ENCODE data around the gene NHP2.

GRCh38 chr5:178104492-178104891, 49.2 kb downstream of the NHP2 start:
- TF ChIP-seq TCF7 (CRISPR knock-in tag; IDR thresholded peaks at IDR 0.05; ENCODE audit: low read depth) (no peak), MAX (CRISPR knock-in tag; IDR thresholded peaks at IDR 0.05) (no peak), CTCF (IDR thresholded peaks at IDR 0.05) (no peak), GABPB1 (CRISPR knock-in tag; IDR thresholded peaks at IDR 0.05) (no peak), ZBTB43 (CRISPR knock-in tag; IDR thresholded peaks at IDR 0.05) (no peak), CREM (CRISPR knock-in tag; IDR thresholded peaks at IDR 0.05) (no peak)
- TF ChIP-seq, protein P1, sequence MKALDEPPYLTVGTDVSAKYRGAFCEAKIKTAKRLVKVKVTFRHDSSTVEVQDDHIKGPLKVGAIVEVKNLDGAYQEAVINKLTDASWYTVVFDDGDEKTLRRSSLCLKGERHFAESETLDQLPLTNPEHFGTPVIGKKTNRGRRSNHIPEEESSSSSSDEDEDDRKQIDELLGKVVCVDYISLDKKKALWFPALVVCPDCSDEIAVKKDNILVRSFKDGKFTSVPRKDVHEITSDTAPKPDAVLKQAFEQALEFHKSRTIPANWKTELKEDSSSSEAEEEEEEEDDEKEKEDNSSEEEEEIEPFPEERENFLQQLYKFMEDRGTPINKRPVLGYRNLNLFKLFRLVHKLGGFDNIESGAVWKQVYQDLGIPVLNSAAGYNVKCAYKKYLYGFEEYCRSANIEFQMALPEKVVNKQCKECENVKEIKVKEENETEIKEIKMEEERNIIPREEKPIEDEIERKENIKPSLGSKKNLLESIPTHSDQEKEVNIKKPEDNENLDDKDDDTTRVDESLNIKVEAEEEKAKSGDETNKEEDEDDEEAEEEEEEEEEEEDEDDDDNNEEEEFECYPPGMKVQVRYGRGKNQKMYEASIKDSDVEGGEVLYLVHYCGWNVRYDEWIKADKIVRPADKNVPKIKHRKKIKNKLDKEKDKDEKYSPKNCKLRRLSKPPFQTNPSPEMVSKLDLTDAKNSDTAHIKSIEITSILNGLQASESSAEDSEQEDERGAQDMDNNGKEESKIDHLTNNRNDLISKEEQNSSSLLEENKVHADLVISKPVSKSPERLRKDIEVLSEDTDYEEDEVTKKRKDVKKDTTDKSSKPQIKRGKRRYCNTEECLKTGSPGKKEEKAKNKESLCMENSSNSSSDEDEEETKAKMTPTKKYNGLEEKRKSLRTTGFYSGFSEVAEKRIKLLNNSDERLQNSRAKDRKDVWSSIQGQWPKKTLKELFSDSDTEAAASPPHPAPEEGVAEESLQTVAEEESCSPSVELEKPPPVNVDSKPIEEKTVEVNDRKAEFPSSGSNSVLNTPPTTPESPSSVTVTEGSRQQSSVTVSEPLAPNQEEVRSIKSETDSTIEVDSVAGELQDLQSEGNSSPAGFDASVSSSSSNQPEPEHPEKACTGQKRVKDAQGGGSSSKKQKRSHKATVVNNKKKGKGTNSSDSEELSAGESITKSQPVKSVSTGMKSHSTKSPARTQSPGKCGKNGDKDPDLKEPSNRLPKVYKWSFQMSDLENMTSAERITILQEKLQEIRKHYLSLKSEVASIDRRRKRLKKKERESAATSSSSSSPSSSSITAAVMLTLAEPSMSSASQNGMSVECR (CRISPR knock-in tag; IDR thresholded peaks at IDR 0.05; ENCODE audit: borderline replicate concordance): no peak
- TF ChIP-seq, protein P2, sequence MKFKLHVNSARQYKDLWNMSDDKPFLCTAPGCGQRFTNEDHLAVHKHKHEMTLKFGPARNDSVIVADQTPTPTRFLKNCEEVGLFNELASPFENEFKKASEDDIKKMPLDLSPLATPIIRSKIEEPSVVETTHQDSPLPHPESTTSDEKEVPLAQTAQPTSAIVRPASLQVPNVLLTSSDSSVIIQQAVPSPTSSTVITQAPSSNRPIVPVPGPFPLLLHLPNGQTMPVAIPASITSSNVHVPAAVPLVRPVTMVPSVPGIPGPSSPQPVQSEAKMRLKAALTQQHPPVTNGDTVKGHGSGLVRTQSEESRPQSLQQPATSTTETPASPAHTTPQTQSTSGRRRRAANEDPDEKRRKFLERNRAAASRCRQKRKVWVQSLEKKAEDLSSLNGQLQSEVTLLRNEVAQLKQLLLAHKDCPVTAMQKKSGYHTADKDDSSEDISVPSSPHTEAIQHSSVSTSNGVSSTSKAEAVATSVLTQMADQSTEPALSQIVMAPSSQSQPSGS (CRISPR knock-in tag; IDR thresholded peaks at IDR 0.05; ENCODE audit: borderline replicate concordance, low read depth): no peak
- TF ChIP-seq, protein P3, sequence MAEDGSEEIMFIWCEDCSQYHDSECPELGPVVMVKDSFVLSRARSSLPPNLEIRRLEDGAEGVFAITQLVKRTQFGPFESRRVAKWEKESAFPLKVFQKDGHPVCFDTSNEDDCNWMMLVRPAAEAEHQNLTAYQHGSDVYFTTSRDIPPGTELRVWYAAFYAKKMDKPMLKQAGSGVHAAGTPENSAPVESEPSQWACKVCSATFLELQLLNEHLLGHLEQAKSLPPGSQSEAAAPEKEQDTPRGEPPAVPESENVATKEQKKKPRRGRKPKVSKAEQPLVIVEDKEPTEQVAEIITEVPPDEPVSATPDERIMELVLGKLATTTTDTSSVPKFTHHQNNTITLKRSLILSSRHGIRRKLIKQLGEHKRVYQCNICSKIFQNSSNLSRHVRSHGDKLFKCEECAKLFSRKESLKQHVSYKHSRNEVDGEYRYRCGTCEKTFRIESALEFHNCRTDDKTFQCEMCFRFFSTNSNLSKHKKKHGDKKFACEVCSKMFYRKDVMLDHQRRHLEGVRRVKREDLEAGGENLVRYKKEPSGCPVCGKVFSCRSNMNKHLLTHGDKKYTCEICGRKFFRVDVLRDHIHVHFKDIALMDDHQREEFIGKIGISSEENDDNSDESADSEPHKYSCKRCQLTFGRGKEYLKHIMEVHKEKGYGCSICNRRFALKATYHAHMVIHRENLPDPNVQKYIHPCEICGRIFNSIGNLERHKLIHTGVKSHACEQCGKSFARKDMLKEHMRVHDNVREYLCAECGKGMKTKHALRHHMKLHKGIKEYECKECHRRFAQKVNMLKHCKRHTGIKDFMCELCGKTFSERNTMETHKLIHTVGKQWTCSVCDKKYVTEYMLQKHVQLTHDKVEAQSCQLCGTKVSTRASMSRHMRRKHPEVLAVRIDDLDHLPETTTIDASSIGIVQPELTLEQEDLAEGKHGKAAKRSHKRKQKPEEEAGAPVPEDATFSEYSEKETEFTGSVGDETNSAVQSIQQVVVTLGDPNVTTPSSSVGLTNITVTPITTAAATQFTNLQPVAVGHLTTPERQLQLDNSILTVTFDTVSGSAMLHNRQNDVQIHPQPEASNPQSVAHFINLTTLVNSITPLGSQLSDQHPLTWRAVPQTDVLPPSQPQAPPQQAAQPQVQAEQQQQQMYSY (CRISPR knock-in tag; IDR thresholded peaks at IDR 0.05): no peak
